Retinal pigment epithelial cell (primary cell): ENCODE measurements around the gene DAPK2.

Experiments
- DNase-seq: peaks from one replicate; pipeline ENCODE4 v3.0.0-alpha.2; 2010; ENCODE audit warnings: low read depth
- H3K4me3 ChIP-seq: 2 replicates; pipeline ENCODE4 v1.5.1; 2011; ENCODE audit warnings: mild to moderate bottlenecking, low read length, control low read depth, moderate library complexity
- CTCF ChIP-seq: conservative IDR thresholded peaks from 2 replicates; pipeline ENCODE4 v1.5.1; 2011; ENCODE audit warnings: low read depth, low read length, control low read depth, inconsistent platforms

Gene DAPK2

DNA sequence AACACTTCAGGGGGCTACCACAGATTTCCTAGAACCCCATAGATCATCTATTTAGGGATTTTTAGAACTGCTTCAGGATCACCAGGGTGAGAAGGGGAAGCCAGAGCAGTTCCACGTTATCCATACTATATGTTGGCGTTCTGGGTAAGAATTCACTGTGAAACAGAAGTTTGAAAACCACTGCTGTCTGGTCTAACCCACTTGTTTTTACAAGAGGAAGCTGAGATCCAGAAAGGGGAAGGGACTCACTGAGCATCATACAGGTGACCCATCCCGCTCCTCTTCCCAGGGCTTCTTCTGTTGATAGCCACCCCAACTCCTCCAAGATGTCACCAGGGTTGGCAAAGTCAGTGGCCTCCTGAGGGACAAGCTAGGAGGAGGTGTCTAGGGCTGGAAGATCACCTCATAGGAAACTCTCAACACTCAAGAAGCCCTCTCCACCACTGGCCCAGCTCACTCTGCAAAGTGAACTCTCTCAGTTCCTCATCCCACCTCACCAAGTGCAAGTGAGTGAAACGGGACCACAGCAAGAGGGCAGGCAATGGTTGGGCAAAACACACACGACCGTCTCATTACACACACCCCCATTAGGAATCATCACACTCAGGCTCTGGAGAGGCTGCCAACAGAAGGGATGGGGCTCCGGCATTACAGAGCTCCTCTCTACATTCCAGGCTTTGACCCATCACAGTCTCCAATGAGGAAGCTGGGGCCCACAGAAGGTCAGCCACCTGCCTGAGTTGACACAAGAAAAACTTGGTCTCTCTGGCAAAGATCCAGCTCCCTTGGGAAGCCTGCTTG is 1.8 kb downstream of the DAPK2 start:
- no peak for TF ChIP-seq CTCF
- DNase-seq, result no peak
- no peak overlapping the region for H3K4me3 ChIP-seq

- no peak for DNase-seq
- TF ChIP-seq CTCF, result no peak
Measured at GRCh38 chr15:64038878-64039610, 7.2 kb downstream of the DAPK2 start.

DNA sequence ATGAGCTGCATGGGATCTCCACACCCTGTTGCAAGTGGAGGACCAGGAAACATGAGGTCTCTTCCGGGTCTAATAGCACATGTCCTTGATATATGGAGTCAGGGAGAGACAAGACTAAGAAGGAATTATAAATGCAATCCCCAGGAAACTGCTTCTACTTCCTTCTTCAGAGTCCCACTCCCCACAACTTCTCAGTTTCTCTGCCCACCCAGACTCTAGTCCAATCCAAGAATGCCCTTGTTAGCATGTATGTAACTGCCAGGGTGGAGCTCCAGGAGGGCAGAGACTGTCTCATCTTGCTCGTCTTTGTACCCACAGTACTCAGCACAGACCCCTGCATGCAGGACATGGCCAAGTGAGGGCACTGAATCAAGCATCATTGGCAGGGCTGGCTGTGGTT is 8.3 kb downstream of the DAPK2 start:
- TF ChIP-seq CTCF, result no peak
- DNase-seq, result no peak
- H3K4me3 ChIP-seq, result no peak overlapping the region

More at GRCh38 chr15:64038878-64039610, 7.2 kb downstream of the DAPK2 start:
- H3K4me3 ChIP-seq, result no peak overlapping the region

GRCh38 chr15:64037116-64037515 is 9.2 kb downstream of the DAPK2 start:
- DNase-seq, result no peak
- TF ChIP-seq CTCF, result no peak
- no peak overlapping the region for H3K4me3 ChIP-seq

- H3K4me3 ChIP-seq, result no peak overlapping the region
- DNase-seq, result no peak
- no peak for TF ChIP-seq CTCF
Measured at GRCh38 chr15:64035525-64035924, 10.8 kb downstream of the DAPK2 start.

DNA sequence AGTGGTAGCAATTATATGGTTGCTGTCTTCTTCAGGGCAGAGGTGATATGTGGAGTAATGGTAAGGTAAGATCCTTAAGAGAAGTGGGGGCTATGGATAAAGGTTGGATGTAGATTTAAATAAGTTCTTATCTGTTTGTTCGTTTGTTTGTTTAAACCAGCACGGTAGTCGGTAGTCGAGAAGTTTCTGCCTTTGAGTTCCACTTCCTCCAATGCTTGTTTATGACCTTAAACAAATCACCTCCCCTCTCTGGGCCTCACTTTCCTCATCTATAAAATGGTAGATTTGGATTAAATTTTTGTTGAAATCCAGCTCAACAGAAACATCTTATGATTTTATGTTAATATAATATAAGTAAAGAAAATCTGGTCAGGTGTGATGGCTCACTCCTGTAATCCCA is 11.8 kb downstream of the DAPK2 start:
- no peak for TF ChIP-seq CTCF
- no peak overlapping the region for H3K4me3 ChIP-seq
- DNase-seq, result no peak

- TF ChIP-seq CTCF, result no peak
- H3K4me3 ChIP-seq, result no peak overlapping the region
- no peak for DNase-seq
Measured at GRCh38 chr15:64032329-64032728, 14.0 kb downstream of the DAPK2 start.
